ENCODE data around the gene CKLF.

- TF ChIP-seq, protein P1, sequence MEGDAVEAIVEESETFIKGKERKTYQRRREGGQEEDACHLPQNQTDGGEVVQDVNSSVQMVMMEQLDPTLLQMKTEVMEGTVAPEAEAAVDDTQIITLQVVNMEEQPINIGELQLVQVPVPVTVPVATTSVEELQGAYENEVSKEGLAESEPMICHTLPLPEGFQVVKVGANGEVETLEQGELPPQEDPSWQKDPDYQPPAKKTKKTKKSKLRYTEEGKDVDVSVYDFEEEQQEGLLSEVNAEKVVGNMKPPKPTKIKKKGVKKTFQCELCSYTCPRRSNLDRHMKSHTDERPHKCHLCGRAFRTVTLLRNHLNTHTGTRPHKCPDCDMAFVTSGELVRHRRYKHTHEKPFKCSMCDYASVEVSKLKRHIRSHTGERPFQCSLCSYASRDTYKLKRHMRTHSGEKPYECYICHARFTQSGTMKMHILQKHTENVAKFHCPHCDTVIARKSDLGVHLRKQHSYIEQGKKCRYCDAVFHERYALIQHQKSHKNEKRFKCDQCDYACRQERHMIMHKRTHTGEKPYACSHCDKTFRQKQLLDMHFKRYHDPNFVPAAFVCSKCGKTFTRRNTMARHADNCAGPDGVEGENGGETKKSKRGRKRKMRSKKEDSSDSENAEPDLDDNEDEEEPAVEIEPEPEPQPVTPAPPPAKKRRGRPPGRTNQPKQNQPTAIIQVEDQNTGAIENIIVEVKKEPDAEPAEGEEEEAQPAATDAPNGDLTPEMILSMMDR (IDR thresholded peaks at IDR 0.05; ENCODE audit: low read length), result no peak
- no peak for TF ChIP-seq EZH2 (IDR thresholded peaks at IDR 0.05; ENCODE audit: borderline replicate concordance, low read length)
These were observed 5.0 kb upstream of the CKLF start for GRCh38 chr16:66547101-66547989.
